Psoas muscle (tissue), 8 donors: Measurements from ENCODE around the gene USP8. TPM values are rescaled to one million over a fixed set of nuclear protein-coding genes. Genes with fewer than 3 reads are reported as not detected.
"Not testable (repeated sequence)": the region's sequence is repeated elsewhere in the genome, so short reads cannot be mapped to it uniquely, and the experiment has no call there.

Experiments
- ATAC-seq, 4 donors: fragments of 200-7000 bp; cut with Tn5 transposase; one replicate each; pipeline ENCODE4 v1.9.1; 2020; ENCODE audit warnings: moderate library complexity in 3 of 4, mild to moderate bottlenecking in 2 of 4
- DNase-seq, 2 donors: peaks; one replicate each; pipeline ENCODE4 v3.0.0-alpha.2; 2020
- H3K27ac ChIP-seq: fragments of 200-600 bp; one replicate; pipeline ENCODE4 v1.8.0; 2022
- H3K27me3 ChIP-seq, 3 donors: fragments of 200-600 bp in 1 of 3; one replicate each; pipeline versions ENCODE4 v1.6.1 to v1.8.0; 2013 to 2022; ENCODE audit warnings: low read length in 2 of 3, mild to moderate bottlenecking in 2 of 3, moderate library complexity in 1 of 3; ENCODE audit not compliant: insufficient read depth in 3 of 3
- H3K36me3 ChIP-seq, 2 donors: fragments of 200-600 bp in 1 of 2; one replicate each; pipeline versions ENCODE4 v1.6.1 to v1.8.0; 2013 to 2022; ENCODE audit warnings: low read depth in 1 of 2, mild to moderate bottlenecking in 1 of 2, moderate library complexity in 1 of 2; ENCODE audit not compliant: insufficient read depth in 1 of 2
- H3K4me1 ChIP-seq: fragments of 200-600 bp; one replicate; pipeline ENCODE4 v1.8.0; 2022
- H3K4me3 ChIP-seq: fragments of 200-600 bp; one replicate; pipeline ENCODE4 v1.8.0; 2022; ENCODE audit warnings: mild to moderate bottlenecking
- H3K9me3 ChIP-seq: fragments of 200-600 bp; one replicate; pipeline ENCODE4 v1.8.0; 2022
- CTCF ChIP-seq: fragments of 200-600 bp; IDR thresholded peaks from one replicate; pipeline ENCODE4 v1.8.0; 2022; ENCODE audit warnings: antibody characterized with exemption
- WGBS, 3 donors: extraction: QIAGEN DNeasy Blood & Tissue Kit; methylation state at CpG; one replicate each; pipeline versions ENCODE4 v1.1.6 to v1.1.7; 2013; 5-methylcytosine and 5-hydroxymethylcytosine counted together
- intact Hi-C, 2 donors: fragments of 100-400 bp; cut with DNase I; formaldehyde crosslinking; loops; one replicate each; pipeline versions ENCODE4 v1.11.0 to v1.14.2; 2022
- polyA plus RNA-seq, 3 donors: library from polyadenylated mRNA; stranded (reverse); fragments of 200-250 nt; gene quantifications; one replicate each; pipeline ENCODE4 v1.2.3, GENCODE V29; 2013
- total RNA-seq, 4 donors: library from RNA; stranded (reverse); fragmentation: NEBNext Ultra II Directional in 2 of 4; extraction: Animal tissue kit (Norgen Biotek cat#: 25700) in 2 of 4; gene quantifications; one replicate each; pipeline versions ENCODE4 v1.2.1 to v1.2.4, GENCODE V29; 2021 to 2023
- donor health status: healthy with polysubstance abuse.
- donor health status: DM: no; HTN: no; CAD: no; lungs with moderate emphysema.
- donor health status: Bipolar disorder and iron deficiency.
- donor health status: healthy.
- donor health status: DM: yes; HTN: yes; CAD: no.
- donor health status: DM: no; HTN: no; CAD: no.
- donor health status: DM: no; HTN: no; CAD: no.
- donor health status: DM: yes; HTN: yes; CAD: no.

The USP8 gene
- total and polyA plus RNA-seq, 7 donors: 16.9 to 42.9 (median 30.7) TPM

GRCh38 chr15:50414624-50415023 lies 9.6 kb upstream of the USP8 start:
- no peak for ATAC-seq
- no peak overlapping the region for H3K4me3 ChIP-seq
- no peak overlapping the region for H3K27ac ChIP-seq
- no peaks in the 10 kb centered on the region for H3K27me3 ChIP-seq
- H3K4me1 ChIP-seq: no peaks in the 10 kb centered on the region
- no peak for DNase-seq
- WGBS, 3 donors: 87 to 98% (median 97%) methylated on average over 2 of the region's 2 CpGs
- H3K36me3 ChIP-seq: no peaks in the 10 kb centered on the region
- H3K9me3 ChIP-seq: no peaks in the 10 kb centered on the region
- intact Hi-C loops: no loop called here
- no peak for TF ChIP-seq CTCF

GRCh38 chr15:50415752-50416404 lies 8.3 kb upstream of the USP8 start:
- H3K27me3 ChIP-seq: no peaks in the 10 kb centered on the region
- intact Hi-C loops: no loop called here
- no peak for DNase-seq
- ATAC-seq: no peak
- no peaks in the 10 kb centered on the region for H3K36me3 ChIP-seq
- H3K4me1 ChIP-seq: no peaks in the 10 kb centered on the region
- TF ChIP-seq CTCF: no peak
- no peak overlapping the region for H3K27ac ChIP-seq
- WGBS, 3 donors: 61% methylated on average over 3 of the region's 3 CpGs
- H3K9me3 ChIP-seq: no peaks in the 10 kb centered on the region
- no peak overlapping the region for H3K4me3 ChIP-seq

- no peak for ATAC-seq
- no peak for TF ChIP-seq CTCF
- DNase-seq: no peak
- intact Hi-C loops: no loop called here
- 88 to 96% (median 93%) methylated on average over 1 of the region's 1 CpG for WGBS, 3 donors
- H3K4me1 ChIP-seq: no peaks in the 10 kb centered on the region
- no peak overlapping the region for H3K27ac ChIP-seq
- no peaks in the 10 kb centered on the region for H3K27me3 ChIP-seq
- H3K36me3 ChIP-seq: no peaks in the 10 kb centered on the region
- H3K4me3 ChIP-seq: no peak overlapping the region
- no peaks in the 10 kb centered on the region for H3K9me3 ChIP-seq
Measured at GRCh38 chr15:50416890-50417289, 7.3 kb upstream of the USP8 start.

- H3K9me3 ChIP-seq: no peaks in the 10 kb centered on the region
- no peak for TF ChIP-seq CTCF
- H3K36me3 ChIP-seq: no peaks in the 10 kb centered on the region
- no peak for DNase-seq
- intact Hi-C loops: no loop called here
- no peak overlapping the region for H3K4me3 ChIP-seq
- 82 to 90% (median 89%) methylated on average over 9 of the region's 9 CpGs for WGBS, 3 donors
- no peaks in the 10 kb centered on the region for H3K4me1 ChIP-seq
- ATAC-seq: no peak
- H3K27me3 ChIP-seq: no peaks in the 10 kb centered on the region
- no peak overlapping the region for H3K27ac ChIP-seq
Measured at GRCh38 chr15:50418041-50418583, 6.1 kb upstream of the USP8 start.

GRCh38 chr15:50425219-50425618 lies 1.0 kb downstream of the USP8 start:
- WGBS, 3 donors: 8 to 18% (median 13%) methylated on average over 5 of the region's 5 CpGs
- Histone ChIP-seq H3K36me3 (no peaks in the 10 kb centered on the region), H3K27ac (peak overlapping the region; percentile 92), H3K27me3 (no peaks in the 10 kb centered on the region), H3K4me1 (peaks cover 15% of the 10 kb centered on the region), H3K4me3 (peak overlapping the region; percentile 92), H3K9me3 (no peaks in the 10 kb centered on the region)
- no peak for TF ChIP-seq CTCF
- DNase-seq (no peak), ATAC-seq (no peak)
- intact Hi-C loops: no loop called here

GRCh38 chr15:50425678-50426246 lies 1.6 kb downstream of the USP8 start:
- H3K9me3 ChIP-seq, H3K36me3 ChIP-seq, ATAC-seq, intact Hi-C loops, H3K27ac ChIP-seq, H3K27me3 ChIP-seq, DNase-seq: not testable (repeated sequence)
- 88 to 89% (median 89%) methylated on average over 17 of the region's 17 CpGs for WGBS, 3 donors
- Histone ChIP-seq H3K4me3 (peak overlapping the region; percentile 92), H3K4me1 (peaks cover 15% of the 10 kb centered on the region)
